ENCODE results near the gene NME4. TPM values are rescaled to one million over a fixed set of nuclear protein-coding genes. Genes with fewer than 3 reads are reported as not detected.
"Not testable (repeated sequence)": the region's sequence is repeated elsewhere in the genome, so short reads cannot be mapped to it uniquely, and the experiment has no call there.

NME4 gene
- total and polyA plus RNA-seq, 9 donors = 53.5 to 115 (median 96.4) TPM

DNA sequence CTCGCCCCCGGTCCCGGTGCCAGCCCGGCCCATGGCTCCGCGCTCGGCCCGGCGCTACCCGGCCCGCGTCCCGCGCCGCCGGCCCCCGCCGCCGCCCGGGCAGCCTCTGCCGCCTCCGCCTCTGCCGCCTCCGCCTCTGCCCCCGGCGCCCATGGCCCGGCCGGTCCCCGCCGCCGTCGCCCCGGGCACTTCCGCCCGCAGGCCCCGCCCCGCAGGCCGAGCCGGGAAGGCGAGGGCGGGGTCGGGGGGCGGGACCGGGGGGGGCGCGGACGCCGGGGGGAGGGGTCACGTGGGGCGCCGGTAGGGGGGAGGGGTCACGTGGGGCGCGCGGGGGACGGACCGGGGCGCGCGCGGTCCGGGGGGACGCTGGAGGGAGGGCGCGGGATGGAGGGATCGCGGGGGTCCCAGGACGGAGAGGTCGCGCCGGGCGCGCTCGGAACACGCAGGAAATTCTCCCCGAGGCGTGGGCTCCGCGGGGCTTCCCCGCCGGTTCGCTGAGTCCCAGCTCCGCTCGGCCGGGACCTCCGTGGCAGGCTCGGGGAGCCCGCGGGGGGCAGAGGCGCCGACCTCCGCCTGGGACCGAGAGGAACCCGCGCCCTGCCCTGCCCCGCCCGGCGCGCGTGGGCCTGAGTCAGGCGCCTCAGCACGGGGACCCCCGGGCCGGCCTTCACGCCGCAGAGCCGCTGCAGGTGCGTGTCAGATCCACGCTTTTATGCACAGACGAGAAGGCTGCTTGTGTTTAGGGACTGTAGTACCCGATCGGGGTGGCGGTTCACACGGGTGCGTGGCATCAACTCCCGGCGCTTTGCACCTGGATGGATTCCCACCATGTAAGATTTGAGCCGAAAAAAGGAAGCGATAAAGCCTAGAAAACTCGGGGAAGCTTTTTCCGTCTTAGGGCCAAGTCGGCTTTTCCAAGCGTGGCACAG is 14.9 kb upstream of the NME4 start, which contains the start of gene PGAP6:
PGAP6 (minus strand) TSS at position 190 of the 929 bp plus-strand sequence; CDS start at position 33, 157 bp downstream.
- H3K4me3 ChIP-seq (ENCODE audit: low read length) = peak within 1 kb of the TSS; percentile 73
- peaks cover 8% of the 10 kb centered on the region for H3K27me3 ChIP-seq (ENCODE audit: control insufficient read depth, insufficient read depth, low read length)
- DNase-seq = peak; percentile 79
- peaks cover 4% of the 10 kb centered on the region for H3K36me3 ChIP-seq (ENCODE audit: control insufficient read depth, insufficient read depth, low read length)
- H3K4me1 ChIP-seq (ENCODE audit: control insufficient read depth, insufficient read depth, low read length) = peaks cover 24% of the 10 kb centered on the region
- under 1% methylated on average over 84 of the region's 123 CpGs for WGBS (ENCODE audit: insufficient coverage)
- peak within 1 kb of the TSS; percentile 29 for H3K27ac ChIP-seq (ENCODE audit: low read length)
- H3K9me3 ChIP-seq (replicated peaks; ENCODE audit: control insufficient read depth, low read depth, low read length) = no peaks in the 10 kb centered on the region

DNA sequence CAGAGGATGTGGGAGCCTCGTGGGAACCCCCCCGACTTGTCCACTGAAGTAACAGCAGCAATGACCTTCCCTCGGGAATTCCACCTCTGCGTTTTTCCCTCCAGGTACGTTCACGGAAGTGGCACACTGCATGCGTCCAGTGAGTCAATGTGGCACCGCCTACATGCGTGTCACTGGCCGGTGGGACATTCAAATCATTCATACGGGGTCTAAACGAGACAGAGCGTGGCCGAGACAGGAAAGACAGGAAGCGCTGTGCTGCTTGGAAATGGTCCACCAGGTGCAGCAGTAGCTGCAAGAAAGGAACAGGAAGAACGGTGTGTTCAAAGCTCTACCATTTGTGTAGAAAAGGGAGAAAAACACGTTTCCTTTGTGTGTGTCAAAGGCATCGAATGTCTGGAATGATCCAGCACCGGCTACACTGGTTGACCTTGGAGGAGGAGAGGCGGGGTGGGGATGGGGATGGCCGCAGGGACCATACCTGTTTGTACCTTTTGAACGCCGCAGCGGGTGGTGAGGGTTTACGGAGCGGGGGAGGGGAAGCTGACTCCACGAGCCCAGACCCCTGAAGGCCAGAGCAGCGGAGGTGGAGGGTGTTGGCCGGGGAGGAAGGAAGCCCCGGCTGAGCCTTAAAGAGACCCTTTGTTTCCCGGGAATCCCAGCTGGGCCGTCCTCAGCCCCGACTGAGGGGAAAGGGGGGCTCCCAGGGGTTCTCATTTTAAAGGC is 13.5 kb upstream of the NME4 start:
- Histone ChIP-seq H3K4me3 (ENCODE audit: low read length) (no peak overlapping the region), H3K27ac (ENCODE audit: low read length) (peak overlapping the region; percentile 51), H3K27me3 (ENCODE audit: control insufficient read depth, insufficient read depth, low read length) (peaks cover 8% of the 10 kb centered on the region), H3K36me3 (ENCODE audit: control insufficient read depth, insufficient read depth, low read length) (no peaks in the 10 kb centered on the region), H3K4me1 (ENCODE audit: control insufficient read depth, insufficient read depth, low read length) (peaks cover 24% of the 10 kb centered on the region), H3K9me3 (replicated peaks; ENCODE audit: control insufficient read depth, low read depth, low read length) (no peaks in the 10 kb centered on the region)
- no peak for DNase-seq
- 22% methylated on average over 33 of the region's 33 CpGs for WGBS (ENCODE audit: insufficient coverage)

DNA sequence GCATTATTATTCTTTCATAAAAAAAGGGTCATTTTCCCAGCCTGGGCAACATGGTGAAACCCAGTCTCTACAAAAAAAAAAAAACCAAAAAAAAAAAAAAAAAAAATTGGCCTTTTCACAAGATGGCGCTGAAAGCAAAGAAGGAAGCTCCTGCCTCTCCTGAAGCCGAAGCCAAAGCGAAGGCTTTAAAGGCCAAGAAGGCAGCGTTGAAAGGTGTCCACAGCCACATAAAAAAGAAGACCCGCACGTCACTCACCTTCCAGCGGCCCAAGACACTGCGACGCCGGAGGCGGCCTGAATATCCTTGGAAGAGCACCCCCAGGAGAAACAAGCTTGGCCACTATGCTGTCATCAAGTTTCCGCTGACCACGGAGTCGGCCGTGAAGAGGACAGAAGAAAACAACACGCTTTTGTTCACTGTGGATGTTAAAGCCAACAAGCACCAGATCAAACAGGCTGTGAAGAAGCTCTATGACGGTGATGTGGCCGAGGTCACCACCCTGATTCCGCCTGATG is 10.3 kb upstream of the NME4 start:
- Histone ChIP-seq H3K9me3 (replicated peaks; ENCODE audit: control insufficient read depth, low read depth, low read length) (no peaks in the 10 kb centered on the region), H3K36me3 (ENCODE audit: control insufficient read depth, insufficient read depth, low read length) (no peaks in the 10 kb centered on the region), H3K4me3 (ENCODE audit: low read length) (no peak overlapping the region), H3K27me3 (ENCODE audit: control insufficient read depth, insufficient read depth, low read length) (peaks cover 8% of the 10 kb centered on the region), H3K4me1 (ENCODE audit: control insufficient read depth, insufficient read depth, low read length) (peaks cover 15% of the 10 kb centered on the region), H3K27ac (ENCODE audit: low read length) (no peak overlapping the region)
- peak; percentile 42 for DNase-seq
- WGBS (ENCODE audit: insufficient coverage) = 55% methylated on average over 16 of the region's 19 CpGs

DNA sequence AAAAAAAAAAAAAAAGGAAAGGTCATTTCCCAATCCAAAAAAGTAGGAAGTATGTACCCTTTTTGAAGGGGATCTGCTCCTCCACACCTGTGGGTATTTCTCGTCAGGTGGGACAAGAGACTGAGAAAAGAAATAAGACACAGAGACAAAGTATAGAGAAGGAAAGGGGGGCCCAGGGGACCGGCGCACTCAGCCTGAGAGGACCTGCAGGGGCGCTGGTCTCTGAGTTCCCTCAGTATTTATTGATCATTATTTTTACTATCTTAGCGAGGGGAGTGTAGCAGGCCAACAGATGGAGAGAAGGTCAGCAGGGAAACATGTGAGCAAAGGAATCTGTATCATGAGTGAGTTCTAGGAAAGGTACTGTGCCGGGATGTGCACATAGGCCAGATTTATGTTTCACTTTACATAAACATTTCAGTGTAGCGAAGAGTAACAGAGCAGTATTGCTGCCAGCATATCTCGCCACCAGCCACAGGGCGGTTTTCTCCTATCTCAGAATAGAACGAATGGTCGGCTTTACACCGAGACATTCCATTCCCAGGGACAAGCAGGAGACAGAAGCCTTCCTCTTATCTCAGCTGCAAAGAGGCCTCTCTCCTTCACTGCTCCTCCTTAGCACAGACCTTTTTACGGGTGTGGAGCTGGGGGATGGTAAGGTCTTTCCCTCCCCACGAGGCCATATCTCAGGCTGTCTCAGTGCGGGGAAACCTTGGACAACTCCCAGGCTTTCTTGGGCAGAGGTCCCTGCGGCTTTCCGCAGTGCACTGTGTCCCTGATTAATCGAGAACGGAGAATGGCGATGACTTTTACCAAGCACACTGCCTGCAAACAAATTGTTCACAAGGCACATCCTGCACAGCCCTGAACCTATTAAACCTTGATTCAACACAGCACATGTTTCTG is 9.0 kb upstream of the NME4 start:
- WGBS (ENCODE audit: insufficient coverage) = 34% methylated on average over 9 of the region's 20 CpGs
- not testable (repeated sequence) for DNase-seq; H3K4me3 ChIP-seq (ENCODE audit: low read length); H3K4me1 ChIP-seq (ENCODE audit: control insufficient read depth, insufficient read depth, low read length); H3K9me3 ChIP-seq (replicated peaks; ENCODE audit: control insufficient read depth, low read depth, low read length); H3K27me3 ChIP-seq (ENCODE audit: control insufficient read depth, insufficient read depth, low read length); H3K27ac ChIP-seq (ENCODE audit: low read length); H3K36me3 ChIP-seq (ENCODE audit: control insufficient read depth, insufficient read depth, low read length)

DNA sequence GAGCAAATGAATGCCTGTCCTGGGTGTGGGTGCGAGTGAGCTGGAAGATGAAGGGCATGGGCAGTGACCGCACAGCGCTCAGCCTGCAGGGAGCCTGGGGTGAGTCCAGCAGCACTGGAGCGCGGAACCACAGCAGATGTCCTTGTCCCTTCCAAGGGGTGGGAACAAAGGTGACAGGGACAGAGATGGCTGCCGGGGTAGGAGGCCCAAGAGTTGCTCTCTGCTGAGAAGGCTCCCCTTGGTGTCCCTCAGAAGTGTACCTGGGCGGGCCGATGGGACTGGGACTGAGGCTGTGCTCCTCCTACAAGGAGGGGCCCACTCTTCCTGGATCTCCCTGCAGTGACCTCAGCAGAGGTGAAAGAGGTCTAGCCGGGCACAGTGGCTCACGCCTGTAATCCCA is 7.6 kb upstream of the NME4 start:
- no peak for DNase-seq
- no peaks in the 10 kb centered on the region for H3K27me3 ChIP-seq (ENCODE audit: control insufficient read depth, insufficient read depth, low read length)
- no peak overlapping the region for H3K27ac ChIP-seq (ENCODE audit: low read length)
- 93% methylated on average over 8 of the region's 10 CpGs for WGBS (ENCODE audit: insufficient coverage)
- H3K9me3 ChIP-seq (replicated peaks; ENCODE audit: control insufficient read depth, low read depth, low read length) = peaks cover 3% of the 10 kb centered on the region
- no peaks in the 10 kb centered on the region for H3K36me3 ChIP-seq (ENCODE audit: control insufficient read depth, insufficient read depth, low read length)
- no peak overlapping the region for H3K4me3 ChIP-seq (ENCODE audit: low read length)
- H3K4me1 ChIP-seq (ENCODE audit: control insufficient read depth, insufficient read depth, low read length) = no peaks in the 10 kb centered on the region

DNA sequence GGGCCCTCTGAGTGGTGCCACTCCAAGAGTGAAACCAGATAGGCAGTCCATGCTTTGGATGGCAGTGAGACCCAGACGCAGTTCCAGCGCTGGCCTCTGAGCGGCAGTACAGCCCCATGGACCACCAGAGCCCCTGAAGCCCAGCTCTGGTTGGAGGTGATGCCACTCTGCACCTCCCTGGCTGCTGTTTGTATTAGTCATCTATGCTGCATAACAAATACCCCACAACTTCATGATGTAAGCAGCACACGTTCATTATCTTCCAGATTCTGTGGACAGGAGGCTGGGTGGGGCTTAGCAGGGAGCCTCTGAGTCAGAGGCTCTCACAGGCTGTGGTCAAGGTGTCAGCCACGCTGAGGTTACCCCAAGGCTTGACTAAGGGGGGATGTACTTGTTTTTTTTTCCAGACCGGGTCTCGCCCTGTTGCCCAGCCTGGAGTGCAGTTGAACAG is 5.1 kb upstream of the NME4 start:
- H3K9me3 ChIP-seq (replicated peaks; ENCODE audit: control insufficient read depth, low read depth, low read length) = peaks cover 3% of the 10 kb centered on the region
- H3K27ac ChIP-seq (ENCODE audit: low read length) = no peak overlapping the region
- DNase-seq = no peak
- H3K36me3 ChIP-seq (ENCODE audit: control insufficient read depth, insufficient read depth, low read length) = no peaks in the 10 kb centered on the region
- peaks cover 4% of the 10 kb centered on the region for H3K4me1 ChIP-seq (ENCODE audit: control insufficient read depth, insufficient read depth, low read length)
- no peaks in the 10 kb centered on the region for H3K27me3 ChIP-seq (ENCODE audit: control insufficient read depth, insufficient read depth, low read length)
- no peak overlapping the region for H3K4me3 ChIP-seq (ENCODE audit: low read length)
- 56% methylated on average over 4 of the region's 7 CpGs for WGBS (ENCODE audit: insufficient coverage)

DNA sequence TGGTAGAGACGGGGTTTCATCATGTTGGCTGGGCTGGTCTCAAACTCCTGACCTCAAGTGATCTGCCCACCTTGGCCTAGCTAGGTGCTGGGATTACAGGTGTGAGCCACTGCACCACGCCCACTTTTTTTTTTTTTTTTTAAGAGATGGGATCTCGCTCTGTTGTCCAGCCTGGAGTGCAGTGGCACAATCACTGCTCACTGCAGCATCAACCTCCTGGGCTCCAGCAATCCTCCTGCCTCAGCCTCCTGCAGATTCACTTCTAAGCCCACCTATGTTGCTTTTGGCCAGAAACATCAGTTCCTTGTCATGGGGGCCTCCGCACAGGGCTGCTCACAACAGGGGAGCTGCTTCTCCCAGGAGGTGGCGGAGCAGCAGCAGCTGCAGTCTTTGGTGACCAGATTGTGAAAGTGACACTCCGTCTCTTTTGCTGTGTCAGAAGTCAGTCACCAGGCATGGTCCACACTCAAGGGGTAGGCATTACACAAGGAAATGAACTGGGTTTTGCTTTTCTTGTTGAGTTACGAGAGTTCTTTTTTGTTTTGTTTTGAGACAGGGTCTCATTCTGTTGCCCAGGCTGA is 4.5 kb upstream of the NME4 start:
- no peak overlapping the region for H3K4me3 ChIP-seq (ENCODE audit: low read length)
- H3K9me3 ChIP-seq (replicated peaks; ENCODE audit: control insufficient read depth, low read depth, low read length) = peaks cover 3% of the 10 kb centered on the region
- DNase-seq = no peak
- H3K27me3 ChIP-seq (ENCODE audit: control insufficient read depth, insufficient read depth, low read length) = no peaks in the 10 kb centered on the region
- no peak overlapping the region for H3K27ac ChIP-seq (ENCODE audit: low read length)
- WGBS (ENCODE audit: insufficient coverage) = 81% methylated on average over 4 of the region's 7 CpGs
- peaks cover 4% of the 10 kb centered on the region for H3K4me1 ChIP-seq (ENCODE audit: control insufficient read depth, insufficient read depth, low read length)
- no peaks in the 10 kb centered on the region for H3K36me3 ChIP-seq (ENCODE audit: control insufficient read depth, insufficient read depth, low read length)

DNA sequence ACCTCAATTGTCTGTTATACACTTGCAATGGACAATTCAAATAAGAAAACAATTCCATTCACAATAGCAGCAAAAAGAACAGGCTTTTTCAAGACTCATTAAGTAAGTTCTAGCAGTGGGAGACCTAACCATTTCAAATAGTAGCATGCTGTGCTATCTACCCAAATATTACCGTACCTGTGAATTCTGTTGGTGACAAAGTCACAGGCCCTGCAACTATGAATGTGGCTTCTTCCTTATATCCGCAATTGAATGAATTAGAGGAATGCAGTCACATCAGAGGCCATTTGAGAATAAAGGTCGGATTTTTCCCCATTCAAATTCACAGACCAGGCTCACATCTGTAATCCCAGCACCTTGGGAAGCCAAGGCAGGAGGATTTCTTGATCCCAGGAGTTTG is 800 bp upstream of the NME4 start:
- Histone ChIP-seq H3K4me3 (ENCODE audit: low read length) (no peak overlapping the region), H3K4me1 (ENCODE audit: control insufficient read depth, insufficient read depth, low read length) (peaks cover 21% of the 10 kb centered on the region), H3K36me3 (ENCODE audit: control insufficient read depth, insufficient read depth, low read length) (peaks cover 15% of the 10 kb centered on the region), H3K27ac (ENCODE audit: low read length) (no peak overlapping the region), H3K9me3 (replicated peaks; ENCODE audit: control insufficient read depth, low read depth, low read length) (peaks cover 3% of the 10 kb centered on the region), H3K27me3 (ENCODE audit: control insufficient read depth, insufficient read depth, low read length) (no peaks in the 10 kb centered on the region)
- no peak for DNase-seq
- no CpG with 5 or more reads among the region's 3 CpGs for WGBS (ENCODE audit: insufficient coverage)

DNA sequence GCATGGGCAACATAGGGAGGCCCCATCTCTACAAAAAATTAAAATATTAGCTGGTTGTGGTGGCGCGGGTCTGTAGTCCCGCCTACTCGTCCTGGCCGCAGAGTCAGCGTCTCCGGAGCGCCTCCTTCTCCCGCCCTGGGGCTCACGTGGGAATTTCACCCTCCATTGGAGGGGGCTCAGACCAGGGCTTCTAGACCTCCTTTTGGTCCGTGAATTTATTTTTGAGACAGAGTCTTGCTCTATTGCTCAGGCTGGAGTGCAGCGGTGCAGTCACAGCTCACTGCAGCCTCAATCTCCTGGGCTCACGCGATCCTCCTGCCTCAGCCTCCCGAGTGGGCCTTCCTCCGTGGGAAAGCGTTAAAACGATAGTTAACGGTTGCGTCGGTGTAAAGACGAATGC is 394 bp upstream of the NME4 start:
- peak overlapping the region; percentile 51 for H3K4me3 ChIP-seq (ENCODE audit: low read length)
- peaks cover 3% of the 10 kb centered on the region for H3K9me3 ChIP-seq (replicated peaks; ENCODE audit: control insufficient read depth, low read depth, low read length)
- H3K27ac ChIP-seq (ENCODE audit: low read length) = peak overlapping the region; percentile 67
- DNase-seq = peak; percentile 77
- WGBS (ENCODE audit: insufficient coverage) = 3% methylated on average over 17 of the region's 22 CpGs
- peaks cover 21% of the 10 kb centered on the region for H3K4me1 ChIP-seq (ENCODE audit: control insufficient read depth, insufficient read depth, low read length)
- H3K27me3 ChIP-seq (ENCODE audit: control insufficient read depth, insufficient read depth, low read length) = no peaks in the 10 kb centered on the region
- peaks cover 15% of the 10 kb centered on the region for H3K36me3 ChIP-seq (ENCODE audit: control insufficient read depth, insufficient read depth, low read length)

All from muscle of leg (tissue), 11 donors.